Activated naive CD4-positive, alpha-beta T cell treated with anti-CD3 and anti-CD28 coated beads, Interleukin-2, amount 50 U/mL, for 16 hours (primary cell): ENCODE measurements around the gene L3MBTL2.

Source experiments
- DNase-seq: peaks from one replicate; pipeline ENCODE4 v3.0.0-alpha.2; 2020

The L3MBTL2 gene

DNA sequence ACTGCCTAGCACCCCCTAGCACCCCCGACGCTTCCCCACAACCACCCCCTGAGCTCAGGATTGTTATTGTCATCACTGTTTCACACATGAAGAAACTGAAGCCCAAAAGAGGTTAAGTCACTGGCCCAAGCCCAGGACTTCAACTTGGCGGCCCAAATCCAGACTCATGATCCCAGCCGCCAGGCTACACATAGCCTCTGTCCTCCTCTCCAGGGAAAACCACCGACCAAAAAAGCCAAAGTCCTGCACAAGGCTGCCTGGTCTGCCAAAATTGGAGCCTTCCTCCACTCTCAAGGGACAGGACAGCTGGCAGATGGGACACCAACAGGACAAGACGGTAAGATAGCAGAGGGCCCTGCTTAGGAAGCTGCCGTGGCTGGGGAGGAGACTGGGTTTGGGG, 10.8 kb downstream of the L3MBTL2 start:
- DNase-seq: no peak

DNA sequence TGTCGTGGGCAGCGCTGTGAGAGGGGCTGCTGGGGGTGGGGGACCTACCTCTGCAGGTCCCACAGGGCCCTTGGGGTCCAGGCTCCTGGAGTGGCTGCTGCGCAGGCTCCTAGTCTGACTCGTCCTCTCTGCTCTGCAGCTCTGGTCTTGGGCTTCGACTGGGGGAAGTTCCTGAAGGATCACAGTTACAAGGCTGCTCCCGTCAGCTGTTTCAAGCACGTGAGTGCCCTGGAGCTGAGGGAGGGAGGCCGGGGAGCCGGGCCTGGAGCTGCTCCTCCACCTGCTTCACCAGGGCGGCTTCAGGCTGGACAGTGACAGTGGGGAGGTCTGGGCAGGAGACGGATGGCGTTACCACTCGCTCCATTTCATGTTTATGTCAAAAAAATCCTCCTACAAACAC, 11.9 kb downstream of the L3MBTL2 start:
- DNase-seq: no peak

DNA sequence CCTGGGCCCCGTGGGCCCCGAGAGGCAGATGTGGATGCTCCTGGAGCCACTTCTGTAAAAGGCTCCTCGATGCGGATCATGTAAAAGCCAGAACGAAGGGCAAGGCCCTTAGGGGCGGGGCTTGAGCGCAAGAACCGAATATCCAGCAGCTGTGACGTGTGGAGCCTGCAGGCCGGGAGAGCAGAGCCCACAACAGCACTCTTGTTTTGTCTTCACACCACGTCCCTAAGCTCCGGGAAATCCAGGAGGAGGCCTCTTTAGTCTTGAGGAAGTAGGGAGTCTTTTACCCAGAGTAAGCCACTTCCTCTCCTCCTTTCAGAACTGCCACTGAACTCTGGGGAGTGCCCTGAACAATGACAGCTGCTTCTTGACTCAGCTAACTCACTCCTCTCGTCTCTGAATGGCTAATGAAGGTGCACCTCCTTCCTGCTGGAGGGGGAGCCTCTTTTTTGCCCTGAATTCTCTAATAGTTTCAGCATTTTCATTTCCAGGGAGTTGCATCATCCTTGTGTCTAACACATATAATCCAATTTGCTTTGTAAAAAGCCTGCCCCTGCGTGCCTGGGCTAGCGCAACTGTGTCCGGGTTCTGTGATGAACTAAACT, 12.5 kb downstream of the L3MBTL2 start:
- peak; percentile 39 for DNase-seq

GRCh38 chr22:41222846-41223507, 17.9 kb downstream of the L3MBTL2 start:
- DNase-seq: no peak

- DNase-seq: no peak
These were observed 18.4 kb downstream of the L3MBTL2 start for GRCh38 chr22:41223535-41223934.

- DNase-seq: no peak
These were observed 21.9 kb downstream of the L3MBTL2 start for GRCh38 chr22:41226723-41227655.

DNA sequence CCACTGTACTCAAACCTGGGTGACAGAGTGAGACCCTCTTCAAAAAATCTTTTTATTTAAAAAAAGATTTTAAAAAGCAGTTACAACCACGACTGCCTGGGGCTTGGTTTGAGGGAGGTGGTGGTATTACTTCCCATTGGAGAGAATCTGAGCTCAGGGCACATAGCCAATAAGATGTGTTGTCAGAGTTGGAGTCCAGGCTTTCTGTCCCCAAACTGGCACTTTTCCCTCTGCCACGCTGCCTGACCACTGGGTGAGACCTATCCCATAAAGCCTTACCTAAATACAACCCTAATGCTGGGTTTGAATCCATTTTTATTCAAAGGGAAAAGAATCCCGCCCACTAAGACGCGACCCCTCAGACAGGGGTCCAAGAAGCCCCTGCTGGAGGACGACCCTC, 24.1 kb downstream of the L3MBTL2 start:
- DNase-seq: no peak

GRCh38 chr22:41229730-41230400, 24.8 kb downstream of the L3MBTL2 start:
- DNase-seq: no peak

DNA sequence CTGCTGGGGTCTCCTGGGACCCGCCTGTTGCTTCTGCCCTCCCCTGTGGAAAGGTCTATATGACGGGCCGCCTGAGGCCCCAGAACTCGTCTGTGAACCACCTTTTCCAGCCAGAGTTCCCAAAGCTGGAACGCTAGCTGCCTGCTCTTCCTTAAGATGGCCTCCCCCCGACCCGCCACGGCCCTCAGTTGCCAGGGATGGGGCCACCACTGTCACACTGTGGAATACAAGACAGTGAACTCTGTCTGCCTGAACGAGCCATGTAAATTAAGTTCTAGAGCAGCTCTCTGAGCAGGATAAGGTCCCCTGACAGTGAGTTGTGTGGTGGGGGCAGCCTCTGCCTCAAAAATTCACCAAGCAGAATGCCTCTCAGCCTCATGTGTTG, 25.3 kb downstream of the L3MBTL2 start:
- DNase-seq: no peak

DNA sequence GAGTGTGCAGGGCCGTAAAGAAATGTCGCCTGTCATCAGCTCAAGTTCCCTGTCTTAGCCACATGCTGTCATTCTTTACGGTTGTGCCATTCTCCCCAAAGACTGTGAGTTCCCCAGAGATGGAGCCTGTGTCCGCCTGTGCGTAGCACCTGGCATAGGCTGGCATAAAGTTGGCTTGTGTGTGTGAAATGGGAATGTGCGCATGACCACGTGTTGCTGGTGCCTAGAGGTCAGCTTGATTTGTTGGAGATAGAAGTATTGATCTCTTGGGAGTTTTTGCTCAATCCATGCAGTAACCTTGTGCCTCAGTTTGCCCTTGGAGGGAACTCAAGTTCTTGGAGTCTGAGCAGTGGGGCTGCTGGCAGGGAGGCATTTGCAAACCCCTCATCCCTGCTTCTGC, 26.3 kb downstream of the L3MBTL2 start:
- DNase-seq: no peak

GRCh38 chr22:41234815-41235695, 29.9 kb downstream of the L3MBTL2 start:
- DNase-seq: no peak

- no peak for DNase-seq
These were observed 32.1 kb downstream of the L3MBTL2 start for GRCh38 chr22:41237036-41237706.

DNA sequence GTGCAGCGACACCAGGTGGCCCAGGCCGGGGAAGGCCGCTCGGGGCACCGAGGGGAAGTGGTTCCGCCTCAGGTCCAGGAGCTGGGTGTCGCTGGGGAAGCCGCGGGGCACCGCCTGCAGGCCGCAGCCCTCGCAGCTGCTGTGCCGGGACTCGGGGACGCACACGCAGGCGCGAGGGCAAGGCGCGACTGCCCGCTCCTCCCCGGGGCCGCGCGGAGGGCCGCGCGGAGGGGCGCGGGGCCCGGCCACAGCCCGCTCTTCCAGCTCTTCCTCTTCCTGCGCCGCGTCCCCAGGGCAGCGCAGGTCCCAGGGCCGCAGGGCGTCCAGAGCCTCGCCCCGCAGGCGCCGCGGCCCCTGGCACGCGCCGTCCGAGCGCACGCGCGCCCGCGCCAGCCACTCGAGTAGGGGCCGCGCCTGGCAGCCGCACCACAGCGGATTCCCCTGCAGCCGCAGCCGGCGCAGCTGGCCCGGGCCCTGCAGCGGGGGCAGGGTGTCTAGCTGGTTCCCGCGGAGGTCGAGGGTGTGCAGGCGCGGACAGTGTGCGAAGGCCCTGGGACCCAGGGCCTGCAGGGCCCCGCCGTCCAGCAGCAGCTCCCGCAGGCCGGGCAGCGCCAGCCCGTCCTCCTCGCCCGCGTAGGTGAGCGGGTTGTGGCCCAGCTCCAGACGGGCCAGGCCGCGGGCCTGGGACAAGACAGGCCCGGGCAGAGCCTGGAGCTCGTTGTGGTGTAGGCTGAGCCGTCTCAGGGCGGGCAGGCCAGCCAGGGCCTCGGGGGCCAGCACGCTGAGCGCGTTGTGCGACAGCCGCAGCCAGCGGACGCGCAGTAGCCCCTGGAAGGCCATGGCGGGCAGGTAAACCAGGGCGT, 32.8 kb downstream of the L3MBTL2 start:
- peak; percentile 81 for DNase-seq

DNA sequence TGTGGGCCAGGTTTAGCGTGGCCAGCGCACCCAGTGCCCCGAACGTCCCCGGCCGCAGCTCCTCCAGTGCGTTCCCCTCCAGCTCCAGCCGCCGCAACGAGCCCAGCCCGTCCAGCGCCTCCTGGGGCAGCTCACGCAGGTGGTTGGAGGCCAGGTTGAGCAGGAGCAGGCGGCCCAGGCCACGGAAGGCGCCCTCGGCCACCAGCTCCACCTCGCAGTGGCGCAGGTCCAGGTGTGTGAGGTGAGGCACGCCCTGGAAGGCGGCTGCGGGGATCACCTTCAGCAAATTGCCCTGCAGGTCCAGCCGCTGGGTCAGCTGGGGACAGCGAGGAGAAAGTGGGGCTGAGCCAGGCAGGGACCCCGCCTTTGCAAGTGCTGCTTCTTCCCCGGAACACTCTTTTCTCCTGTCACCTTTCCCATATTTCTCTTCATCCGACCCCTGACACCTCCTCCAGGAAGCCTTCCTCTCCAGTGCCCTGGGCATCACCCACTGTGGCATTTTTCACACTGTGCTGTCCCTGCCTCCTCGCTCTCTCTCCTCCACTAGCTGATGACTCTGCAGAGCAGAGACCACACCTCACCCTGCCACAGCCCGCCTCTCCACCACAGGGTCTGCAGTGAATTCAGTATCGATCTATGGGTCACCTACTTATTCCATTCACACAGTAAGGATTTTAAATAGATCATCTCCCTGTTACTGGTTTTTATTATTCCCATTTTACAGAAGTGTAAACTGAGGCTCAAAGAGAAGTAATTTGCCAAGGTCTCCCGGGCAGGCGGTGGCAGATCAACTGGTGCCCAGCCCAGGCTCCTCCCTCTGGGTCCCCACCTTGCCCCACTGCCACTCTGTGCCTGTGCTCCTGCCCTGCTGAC, 33.7 kb downstream of the L3MBTL2 start:
- no peak for DNase-seq

- DNase-seq: no peak
These were observed 34.5 kb downstream of the L3MBTL2 start for GRCh38 chr22:41239443-41240128.

DNA sequence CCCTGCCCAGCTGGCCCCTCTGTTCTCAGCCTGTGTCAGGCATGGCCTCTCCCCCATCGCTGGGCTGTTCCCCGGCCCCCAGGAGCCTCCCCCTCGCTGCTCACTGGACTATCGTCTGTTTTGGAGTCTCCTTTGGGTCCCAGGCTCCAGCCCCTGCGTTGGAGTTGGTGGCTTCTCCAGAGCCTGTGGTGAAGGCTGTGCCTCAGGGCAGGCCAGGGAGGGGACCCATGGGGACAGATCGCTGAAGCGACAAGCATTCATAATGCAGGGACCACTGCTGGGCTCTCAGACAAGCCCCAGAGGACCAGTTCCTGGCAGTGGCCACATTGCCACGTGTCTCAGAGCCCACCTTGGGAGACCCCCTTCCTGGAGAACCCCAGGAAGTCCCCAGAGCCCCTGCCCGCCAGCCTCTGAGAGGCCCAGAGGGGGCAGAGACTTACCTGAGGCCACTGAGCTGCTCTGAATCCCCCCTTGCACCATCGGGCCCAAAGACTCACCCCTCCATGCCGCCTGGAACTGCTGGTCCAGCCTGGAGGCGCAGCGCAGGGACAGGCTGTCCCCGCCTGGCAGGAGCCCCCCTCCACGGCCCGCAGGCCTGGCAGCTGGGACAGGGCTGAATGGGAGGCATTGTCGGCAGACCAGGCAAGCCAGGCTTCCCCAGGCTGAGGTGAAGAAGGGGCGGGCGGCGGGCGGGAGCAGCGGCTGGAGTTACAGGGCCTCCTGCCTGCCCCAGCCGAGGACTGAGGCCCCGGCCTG, 35.4 kb downstream of the L3MBTL2 start, which contains the start of gene CHADL:
Gene CHADL (minus strand): TSS at position 555 of the 756 bp plus-strand sequence. CDS start 50 bp downstream, at position 505.
- no peak for DNase-seq

DNA sequence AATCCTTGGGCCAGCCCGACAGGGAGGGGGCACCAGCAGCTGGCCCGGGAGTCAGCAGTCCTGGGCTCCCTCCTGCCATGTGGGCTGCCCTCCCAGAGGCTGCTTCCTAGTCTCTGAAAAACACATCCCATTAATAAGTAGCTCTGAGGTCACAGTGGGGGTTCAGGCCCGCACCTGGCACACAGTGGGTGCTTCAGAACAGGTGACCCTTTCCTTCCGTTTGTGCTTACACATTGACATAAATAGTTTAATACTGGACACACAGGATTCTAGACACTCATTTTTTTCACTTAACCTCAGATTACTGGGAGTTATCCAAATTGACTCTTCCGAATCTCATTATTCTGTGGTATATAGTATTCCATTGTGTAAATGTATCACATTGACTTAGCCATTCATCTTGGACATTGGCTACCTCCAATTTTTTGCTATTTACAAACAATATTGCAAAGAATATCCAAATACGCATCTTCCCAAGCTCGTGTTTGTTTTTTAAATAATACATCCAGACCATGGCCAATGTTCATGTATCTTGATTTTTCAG, 36.1 kb downstream of the L3MBTL2 start:
- DNase-seq: no peak
